ENCODE data around the gene NDUFB10.
"Not testable (repeated sequence)": the region's sequence is repeated elsewhere in the genome, so short reads cannot be mapped to it uniquely, and the experiment has no call there.

NDUFB10 gene

DNA sequence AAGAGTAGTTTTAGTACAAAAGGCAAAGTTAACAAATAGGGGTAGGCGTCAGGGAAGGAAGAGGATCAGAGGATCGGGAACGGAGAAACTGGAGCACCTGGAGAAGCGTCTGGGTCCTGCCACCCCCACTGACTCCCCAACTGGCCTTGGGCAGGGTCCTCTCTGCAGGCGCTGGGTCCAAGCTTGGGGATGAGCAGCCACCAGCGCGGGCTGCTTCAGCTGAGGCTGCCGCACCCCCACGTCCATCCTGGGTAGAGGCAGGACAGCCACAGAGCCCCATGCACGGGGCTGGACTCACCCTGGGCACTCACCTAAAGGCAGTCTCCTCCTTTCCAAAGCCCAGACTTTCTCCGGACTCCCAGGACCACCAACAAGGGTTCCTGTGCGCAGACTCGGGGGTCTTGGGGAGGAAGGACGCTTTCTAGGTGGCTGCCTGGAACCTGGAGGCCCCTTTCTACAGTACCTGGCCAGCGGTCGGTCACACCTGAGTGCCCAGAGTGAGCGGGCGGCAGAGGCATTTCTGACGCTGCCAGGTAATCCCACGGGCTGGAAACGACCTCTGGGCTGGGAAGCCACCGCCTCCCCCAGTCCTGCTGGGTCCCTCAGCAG lies 42.2 kb upstream of the NDUFB10 start:
- Histone ChIP-seq H3K9ac (ENCODE audit: low read depth, low read length) (no peak overlapping the region), H3K4me1 (ENCODE audit: insufficient read depth, low read length) (peaks cover 30% of the 10 kb centered on the region), H3K27me3 (ENCODE audit: insufficient read depth, low read length) (peaks cover 85% of the 10 kb centered on the region), H3K9me3 (ENCODE audit: insufficient read depth, low read depth, low read length) (no peaks in the 10 kb centered on the region), H3K27ac (ENCODE audit: low read depth, low read length) (no peak overlapping the region), H3K4me3 (ENCODE audit: low read length) (peak overlapping the region; percentile 27; the same call in 1 of the 2 replicates), H3K36me3 (ENCODE audit: insufficient read depth, low read length) (no peaks in the 10 kb centered on the region)
- 10% methylated on average over 22 of the region's 22 CpGs for WGBS

DNA sequence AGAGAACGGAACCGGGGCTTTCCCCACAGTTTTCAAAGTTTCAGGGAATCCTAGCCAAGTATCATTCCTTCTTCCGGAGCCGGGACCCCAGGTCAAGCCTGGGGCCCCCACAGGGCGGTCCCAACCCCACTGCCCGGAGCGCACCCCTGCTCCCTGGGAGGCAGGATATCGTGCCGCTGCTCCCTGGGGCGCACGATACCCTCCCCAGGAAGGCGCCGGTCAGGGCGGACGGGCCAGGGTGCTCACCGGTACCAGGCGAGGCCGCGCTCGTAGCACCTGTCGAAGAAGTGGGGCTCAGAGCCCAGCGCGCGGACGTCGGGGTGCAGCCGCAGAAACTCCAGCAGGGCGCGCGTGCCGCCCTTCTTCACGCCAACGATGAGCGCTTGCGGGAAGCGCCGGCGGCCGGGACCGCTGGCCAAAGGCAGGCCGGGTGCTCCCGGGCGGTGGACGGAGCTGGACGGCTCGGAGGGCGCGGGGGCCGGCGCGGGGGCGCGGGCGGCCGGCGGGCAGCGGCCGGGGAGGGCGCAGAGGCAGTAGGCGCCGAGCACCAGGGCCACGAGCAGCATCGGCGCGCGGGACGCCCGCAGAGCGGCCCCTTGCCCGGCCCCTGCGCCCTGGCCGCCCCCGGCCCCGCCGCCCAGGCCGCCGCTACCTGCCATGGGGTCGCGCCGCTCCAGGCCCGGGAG lies 41.5 kb upstream of the NDUFB10 start:
- peaks cover 30% of the 10 kb centered on the region for H3K4me1 ChIP-seq (ENCODE audit: insufficient read depth, low read length)
- H3K27me3 ChIP-seq (ENCODE audit: insufficient read depth, low read length): peaks cover 91% of the 10 kb centered on the region
- WGBS: 3% methylated on average over 81 of the region's 81 CpGs
- H3K9ac ChIP-seq (ENCODE audit: low read depth, low read length): no peak overlapping the region
- H3K36me3 ChIP-seq (ENCODE audit: insufficient read depth, low read length): no peaks in the 10 kb centered on the region
- no peaks in the 10 kb centered on the region for H3K9me3 ChIP-seq (ENCODE audit: insufficient read depth, low read depth, low read length)
- no peak overlapping the region for H3K27ac ChIP-seq (ENCODE audit: low read depth, low read length)
- peak overlapping the region; percentile 27; the same call in 1 of the 2 replicates for H3K4me3 ChIP-seq (ENCODE audit: low read length)

DNA sequence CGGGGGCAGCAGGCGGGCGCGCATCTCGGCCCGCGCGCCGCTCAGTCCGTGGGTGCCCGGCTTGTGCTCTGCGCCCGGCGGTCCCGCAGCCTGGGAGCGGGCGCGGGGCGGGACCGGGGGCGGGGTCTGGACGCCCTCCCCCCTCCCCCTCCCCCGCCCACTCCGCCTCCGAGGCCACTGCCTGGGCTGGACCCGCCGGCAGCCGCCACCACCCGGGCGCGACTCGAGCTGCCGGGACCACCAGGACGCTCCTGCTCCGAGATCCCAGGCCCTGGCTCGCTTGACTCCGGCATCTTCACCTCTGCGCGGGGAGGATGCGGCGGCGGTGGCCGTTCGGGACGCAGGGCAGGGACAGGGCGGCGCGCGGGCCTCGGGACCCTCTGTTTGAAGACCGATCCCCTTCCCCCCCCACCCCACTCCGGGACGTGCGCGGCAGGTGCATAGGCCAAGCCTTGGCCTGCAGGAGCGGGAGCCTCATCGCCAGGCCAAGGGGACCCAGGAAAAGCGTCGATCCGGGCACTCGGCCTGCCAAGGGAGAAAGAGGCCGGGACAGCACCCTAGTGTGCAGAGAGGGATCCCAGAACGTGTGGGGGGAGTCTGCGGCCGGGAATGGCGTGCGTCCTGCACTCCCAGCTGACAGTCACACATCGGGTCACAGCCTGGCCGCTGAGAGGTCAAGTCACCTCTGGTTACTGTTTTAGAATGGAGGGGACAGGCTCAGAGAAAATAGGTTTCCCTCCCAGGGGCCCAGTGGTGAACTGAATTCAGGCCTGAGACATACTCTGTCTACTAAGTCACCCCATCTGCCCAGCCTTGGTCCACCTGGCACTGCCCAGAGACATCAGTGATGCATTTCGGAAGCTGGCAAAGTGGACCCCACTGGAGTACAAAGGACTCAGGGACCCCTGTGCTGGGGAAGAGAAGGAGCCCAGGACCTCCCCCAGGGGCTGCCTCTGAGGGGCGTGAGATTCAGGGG lies 40.7 kb upstream of the NDUFB10 start, which contains the start of gene HS3ST6:
TSS of gene HS3ST6 (minus strand) at position 65 of the 976 bp plus-strand sequence. CDS start 92 bp downstream, outside the sequence.
- 7% methylated on average over 59 of the region's 71 CpGs for WGBS
- H3K4me3 ChIP-seq (ENCODE audit: low read length): peak within 1 kb of the TSS; percentile 39; the same call in 1 of the 2 replicates

DNA sequence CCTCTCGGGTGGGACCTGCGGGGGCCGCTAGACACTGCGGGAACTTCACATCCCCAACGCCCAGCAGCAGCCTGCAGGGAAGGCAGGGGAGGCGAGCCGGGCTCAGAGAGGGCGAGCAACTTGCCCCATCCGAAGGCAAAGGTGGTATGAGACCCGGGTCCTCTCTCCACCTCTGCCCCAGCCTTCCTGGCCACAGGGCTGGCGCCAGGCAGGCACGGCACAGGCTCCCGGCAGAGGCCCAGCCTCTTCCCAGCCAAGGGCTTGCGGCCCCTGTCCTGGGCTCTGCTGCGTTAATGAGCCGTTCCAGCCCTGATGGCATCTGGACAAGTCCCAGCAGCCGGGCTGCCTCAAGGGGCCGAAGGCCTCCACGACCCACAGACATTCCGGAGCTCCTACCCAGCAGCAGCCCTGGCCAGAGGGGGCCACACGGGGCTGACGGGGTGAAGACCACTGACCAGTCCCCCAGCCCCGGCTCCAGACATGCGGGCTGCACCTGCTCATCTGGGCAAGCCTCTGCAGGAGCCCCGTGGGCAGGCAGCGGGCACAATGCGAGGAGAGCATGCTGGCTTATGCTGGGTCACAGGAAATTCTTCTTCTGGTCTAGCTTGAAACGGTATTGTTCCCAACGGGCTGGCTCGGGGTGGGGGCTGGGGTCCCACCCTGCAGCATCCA lies 39.9 kb upstream of the NDUFB10 start:
- H3K27me3 ChIP-seq (ENCODE audit: insufficient read depth, low read length): peaks cover 95% of the 10 kb centered on the region
- WGBS: 46% methylated on average over 30 of the region's 30 CpGs

More for the DNA sequence above, 40.7 kb upstream of the NDUFB10 start, which contains the start of gene HS3ST6:
- H3K27ac ChIP-seq (ENCODE audit: low read depth, low read length): no peak within 1 kb of the TSS
- no peaks in the 10 kb centered on the region for H3K9me3 ChIP-seq (ENCODE audit: insufficient read depth, low read depth, low read length)
- peaks cover 94% of the 10 kb centered on the region for H3K27me3 ChIP-seq (ENCODE audit: insufficient read depth, low read length)
- H3K4me1 ChIP-seq (ENCODE audit: insufficient read depth, low read length): peaks cover 27% of the 10 kb centered on the region
- H3K9ac ChIP-seq (ENCODE audit: low read depth, low read length): no peak within 1 kb of the TSS
- no peaks in the 10 kb centered on the region for H3K36me3 ChIP-seq (ENCODE audit: insufficient read depth, low read length)

DNA sequence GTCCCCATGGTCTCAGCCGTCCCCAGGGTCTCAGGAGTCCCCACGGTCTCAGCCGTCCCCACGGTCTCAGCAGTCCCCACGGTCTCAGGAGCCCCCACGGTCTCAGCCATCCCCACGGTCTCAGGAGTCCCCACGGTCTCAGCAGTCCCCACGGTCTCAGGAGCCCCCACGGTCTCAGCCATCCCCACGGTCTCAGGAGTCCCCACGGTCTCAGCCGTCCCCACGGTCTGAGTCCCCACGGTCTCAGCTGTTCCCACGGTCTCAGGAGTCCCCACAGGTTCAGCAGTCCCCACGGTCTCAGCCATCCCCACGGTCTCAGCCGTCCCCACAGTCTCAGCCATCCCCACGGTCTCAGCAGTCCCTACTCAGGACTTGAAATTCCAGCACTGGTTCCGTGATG lies 39.2 kb upstream of the NDUFB10 start:
- not testable (repeated sequence) for H3K9me3 ChIP-seq (ENCODE audit: insufficient read depth, low read depth, low read length); H3K9ac ChIP-seq (ENCODE audit: low read depth, low read length); H3K36me3 ChIP-seq (ENCODE audit: insufficient read depth, low read length); H3K27ac ChIP-seq (ENCODE audit: low read depth, low read length); H3K4me3 ChIP-seq (ENCODE audit: low read length)
- 67% methylated on average over 21 of the region's 21 CpGs for WGBS
- H3K4me1 ChIP-seq (ENCODE audit: insufficient read depth, low read length): peaks cover 20% of the 10 kb centered on the region
- peaks cover 92% of the 10 kb centered on the region for H3K27me3 ChIP-seq (ENCODE audit: insufficient read depth, low read length)

More for the DNA sequence above, 39.9 kb upstream of the NDUFB10 start:
- Histone ChIP-seq H3K9me3 (ENCODE audit: insufficient read depth, low read depth, low read length) (no peaks in the 10 kb centered on the region), H3K27ac (ENCODE audit: low read depth, low read length) (no peak overlapping the region), H3K36me3 (ENCODE audit: insufficient read depth, low read length) (no peaks in the 10 kb centered on the region), H3K4me3 (ENCODE audit: low read length) (no peak overlapping the region), H3K4me1 (ENCODE audit: insufficient read depth, low read length) (peaks cover 23% of the 10 kb centered on the region), H3K9ac (ENCODE audit: low read depth, low read length) (no peak overlapping the region)

DNA sequence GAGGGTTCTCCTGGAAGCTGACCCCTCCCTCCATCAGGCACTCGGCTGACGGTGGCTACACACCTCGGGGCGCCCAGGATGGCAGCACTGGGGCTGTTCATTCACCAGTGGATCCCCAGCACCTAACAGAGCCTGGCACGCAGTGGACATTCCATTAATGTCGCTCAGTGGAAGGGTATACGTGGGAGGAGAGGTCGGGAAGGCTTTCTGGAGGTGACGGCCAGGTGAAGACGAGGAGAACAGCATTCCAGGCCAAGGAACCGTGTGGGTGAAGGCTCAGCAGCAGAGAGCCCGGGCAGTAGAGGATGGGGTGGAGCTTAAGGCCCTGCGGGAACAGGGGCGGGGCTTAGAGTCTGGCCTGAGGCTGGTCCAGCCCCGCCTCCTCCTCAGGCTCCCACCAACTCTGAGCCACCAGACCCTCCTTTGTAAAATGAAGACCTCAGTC lies 38.6 kb upstream of the NDUFB10 start:
- no peak overlapping the region for H3K27ac ChIP-seq (ENCODE audit: low read depth, low read length)
- peaks cover 88% of the 10 kb centered on the region for H3K27me3 ChIP-seq (ENCODE audit: insufficient read depth, low read length)
- no peaks in the 10 kb centered on the region for H3K9me3 ChIP-seq (ENCODE audit: insufficient read depth, low read depth, low read length)
- H3K9ac ChIP-seq (ENCODE audit: low read depth, low read length): no peak overlapping the region
- 9% methylated on average over 15 of the region's 15 CpGs for WGBS
- no peaks in the 10 kb centered on the region for H3K36me3 ChIP-seq (ENCODE audit: insufficient read depth, low read length)
- peaks cover 20% of the 10 kb centered on the region for H3K4me1 ChIP-seq (ENCODE audit: insufficient read depth, low read length)
- H3K4me3 ChIP-seq (ENCODE audit: low read length): no peak overlapping the region

DNA sequence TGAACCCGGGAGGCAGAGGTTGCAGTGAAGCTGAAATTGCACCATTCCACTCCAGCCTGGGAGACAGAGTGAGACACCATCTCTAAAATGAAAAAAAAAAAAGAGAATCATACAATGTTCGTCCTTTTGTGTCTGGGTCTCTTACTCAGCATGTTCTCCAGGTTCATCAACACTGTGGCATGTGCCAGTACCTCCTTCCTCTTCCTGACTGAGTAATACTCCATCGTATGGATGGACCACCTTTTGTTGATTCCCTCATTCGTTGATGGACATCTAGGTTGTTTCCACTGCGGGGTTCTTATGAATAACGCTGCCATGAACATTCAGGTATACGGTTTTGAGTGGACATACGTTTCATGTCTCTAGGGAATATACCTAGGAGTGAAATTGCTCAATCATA lies 37.0 kb upstream of the NDUFB10 start:
- Histone ChIP-seq H3K27me3 (ENCODE audit: insufficient read depth, low read length) (peaks cover 72% of the 10 kb centered on the region), H3K36me3 (ENCODE audit: insufficient read depth, low read length) (no peaks in the 10 kb centered on the region), H3K4me1 (ENCODE audit: insufficient read depth, low read length) (peaks cover 8% of the 10 kb centered on the region), H3K9me3 (ENCODE audit: insufficient read depth, low read depth, low read length) (no peaks in the 10 kb centered on the region), H3K9ac (ENCODE audit: low read depth, low read length) (no peak overlapping the region), H3K4me3 (ENCODE audit: low read length) (no peak overlapping the region), H3K27ac (ENCODE audit: low read depth, low read length) (no peak overlapping the region)
- WGBS: 88% methylated on average over 8 of the region's 8 CpGs

DNA sequence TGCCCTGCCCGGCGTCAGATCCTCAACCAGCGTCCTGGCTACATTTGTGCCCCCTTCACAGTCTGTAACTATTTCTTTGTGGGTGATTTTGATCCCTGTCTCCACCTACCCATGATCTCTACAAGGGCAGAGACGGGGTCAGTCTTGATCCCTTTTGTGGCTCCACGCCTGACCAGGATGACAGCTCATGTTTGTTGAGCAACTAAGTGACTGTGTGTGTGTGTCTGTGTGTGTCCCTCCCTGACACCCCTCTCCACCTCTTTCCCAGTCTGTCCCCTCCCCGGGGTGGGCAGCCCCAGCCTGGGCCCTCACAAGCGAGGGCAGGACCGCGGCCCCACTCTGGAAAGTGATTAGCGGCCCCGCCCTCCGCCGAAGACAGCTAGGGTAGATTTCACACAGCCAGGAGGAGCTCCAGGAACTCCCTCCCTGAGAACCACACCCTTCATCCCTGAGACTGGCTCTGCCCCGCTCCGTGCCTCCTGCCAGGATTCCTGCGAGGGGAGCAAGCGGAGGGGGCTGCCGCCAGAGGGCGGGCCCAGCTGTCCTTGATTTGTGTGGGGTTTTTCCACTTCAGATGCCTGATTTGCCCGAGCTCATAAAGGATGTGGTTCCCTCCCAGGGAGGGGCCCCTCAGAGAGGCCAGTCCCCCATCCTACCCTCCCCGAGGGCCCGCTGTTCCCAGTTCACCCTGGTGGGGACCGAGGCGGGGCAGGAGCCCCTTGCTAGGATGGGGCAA lies 35.9 kb upstream of the NDUFB10 start:
- no peak overlapping the region for H3K9ac ChIP-seq (ENCODE audit: low read depth, low read length)
- WGBS: 9% methylated on average over 21 of the region's 24 CpGs
- no peaks in the 10 kb centered on the region for H3K36me3 ChIP-seq (ENCODE audit: insufficient read depth, low read length)
- no peak overlapping the region for H3K27ac ChIP-seq (ENCODE audit: low read depth, low read length)
- H3K4me3 ChIP-seq (ENCODE audit: low read length): peak overlapping the region; percentile 29
- H3K9me3 ChIP-seq (ENCODE audit: insufficient read depth, low read depth, low read length): no peaks in the 10 kb centered on the region
- H3K4me1 ChIP-seq (ENCODE audit: insufficient read depth, low read length): 0 out of 2 replicates have a peak, but pooled peaks cover 5% of the 10 kb centered on the region
- peaks cover 61% of the 10 kb centered on the region for H3K27me3 ChIP-seq (ENCODE audit: insufficient read depth, low read length)

DNA sequence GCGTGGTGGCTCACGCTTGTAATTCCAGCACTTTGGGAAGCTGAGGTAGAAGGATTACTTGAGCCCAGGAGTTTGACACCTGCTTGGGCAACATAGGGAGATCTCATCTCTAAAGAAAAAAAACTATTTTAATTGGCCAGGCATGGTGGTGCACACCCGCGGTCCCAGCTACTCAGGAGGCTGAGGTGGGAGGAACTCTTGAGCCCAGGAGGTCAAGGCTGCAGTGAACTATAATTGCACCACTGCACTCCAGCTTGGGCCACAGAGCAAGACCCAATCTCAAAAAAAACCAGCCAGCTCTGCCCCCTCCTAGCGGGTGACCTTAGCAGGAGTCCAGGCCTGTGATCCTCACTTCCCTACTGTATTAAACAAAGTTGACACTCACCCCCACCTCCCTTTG lies 35.2 kb upstream of the NDUFB10 start:
- no peak overlapping the region for H3K9ac ChIP-seq (ENCODE audit: low read depth, low read length)
- WGBS: 69% methylated on average over 5 of the region's 5 CpGs

DNA sequence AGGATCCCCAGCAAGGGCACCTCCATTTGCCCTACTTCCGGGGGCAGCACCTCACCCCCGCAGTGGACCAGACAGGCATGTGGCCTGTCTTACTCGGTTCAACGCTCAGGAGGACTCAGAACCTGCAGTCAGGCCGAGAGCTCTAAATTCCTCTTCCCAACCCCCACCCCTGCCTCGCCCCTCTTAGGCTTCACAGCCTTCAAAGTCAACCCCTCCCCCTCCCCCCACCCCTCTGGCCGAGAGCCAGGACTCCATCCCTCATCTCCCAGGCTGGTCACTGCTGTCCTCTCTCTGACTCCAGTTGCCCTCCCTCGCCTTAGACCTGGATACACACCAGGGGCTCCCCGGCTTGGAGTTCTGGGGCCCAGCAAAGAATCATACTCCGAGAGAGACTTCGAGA lies 33.1 kb upstream of the NDUFB10 start:
- WGBS: 52% methylated on average over 11 of the region's 11 CpGs
- H3K27ac ChIP-seq (ENCODE audit: low read depth, low read length): no peak overlapping the region
- no peak overlapping the region for H3K4me3 ChIP-seq (ENCODE audit: low read length)
- no peaks in the 10 kb centered on the region for H3K4me1 ChIP-seq (ENCODE audit: insufficient read depth, low read length)
- H3K9me3 ChIP-seq (ENCODE audit: insufficient read depth, low read depth, low read length): no peaks in the 10 kb centered on the region
- no peak overlapping the region for H3K9ac ChIP-seq (ENCODE audit: low read depth, low read length)
- H3K27me3 ChIP-seq (ENCODE audit: insufficient read depth, low read length): peaks cover 43% of the 10 kb centered on the region
- H3K36me3 ChIP-seq (ENCODE audit: insufficient read depth, low read length): no peaks in the 10 kb centered on the region

More for the DNA sequence above, 35.2 kb upstream of the NDUFB10 start:
- Histone ChIP-seq H3K4me1 (ENCODE audit: insufficient read depth, low read length) (0 out of 2 replicates have a peak, but pooled peaks cover 5% of the 10 kb centered on the region), H3K36me3 (ENCODE audit: insufficient read depth, low read length) (no peaks in the 10 kb centered on the region), H3K4me3 (ENCODE audit: low read length) (peak overlapping the region; percentile 29; the same call in 1 of the 2 replicates), H3K27me3 (ENCODE audit: insufficient read depth, low read length) (peaks cover 54% of the 10 kb centered on the region), H3K27ac (ENCODE audit: low read depth, low read length) (no peak overlapping the region), H3K9me3 (ENCODE audit: insufficient read depth, low read depth, low read length) (no peaks in the 10 kb centered on the region)
